SK-N-SH (cell line): ENCODE data around the gene PRMT7. TPM values are rescaled to one million over a fixed set of nuclear protein-coding genes. Genes with fewer than 3 reads are reported as not detected.

ENCODE experiments used
- CTCF ChIA-PET: fragments of 300-600, 350-600 bp; formaldehyde crosslinking; extraction: SDS; loops from one replicate; lab custom pipeline; 2021; lab: Yijun Ruan, JAX
- POLR2A ChIA-PET: fragments of 350-600 bp; sonication (Branson Sonifier 250); formaldehyde crosslinking; extraction: SDS; loops from one replicate; lab custom pipeline; 2020; ENCODE audit warnings: antibody characterized with exemption, inconsistent platforms; lab: Yijun Ruan, JAX
- DNase-seq: peaks from one replicate; pipeline ENCODE4 v3.0.0; 2012
- H2AFZ ChIP-seq: fragments of 200-600 bp; sonication (generic); 2 replicates; pipeline ENCODE4 v1.8.1; 2016; ENCODE audit warnings: antibody characterized with exemption, mild to moderate bottlenecking, low read depth
- H3F3A ChIP-seq: fragments of 200-600 bp; sonication (generic); replicated peaks from 2 replicates; pipeline ENCODE3; 2016; ENCODE audit warnings: antibody characterized with exemption, mild to moderate bottlenecking; ENCODE audit not compliant: insufficient read depth
- H3K27ac ChIP-seq, 2 experiments: fragments of 200-500 bp in 1 of 2; fragments of 200-600 bp in 1 of 2; sonication (Bioruptor generic) in 1 of 2; sonication (generic), shearing (Covaris generic) in 1 of 2; 2 replicates each; pipeline versions ENCODE4 v1.5.1 to v1.6.1; 2014 to 2016; ENCODE audit warnings: low read depth in 2 of 2, inconsistent platforms in 1 of 2, low read length in 1 of 2, mild to moderate bottlenecking in 1 of 2, mixed read lengths in 1 of 2
- H3K27me3 ChIP-seq: fragments of 200-600 bp; sonication (generic), shearing (Covaris generic); 2 replicates; pipeline ENCODE4 v1.6.1; 2016; ENCODE audit warnings: mixed run types; ENCODE audit not compliant: insufficient read depth
- H3K36me3 ChIP-seq, 2 experiments: fragments of 200-500 bp in 1 of 2; fragments of 200-600 bp in 1 of 2; sonication (Bioruptor generic) in 1 of 2; sonication (generic) in 1 of 2; replicated peaks in 1 of 2; 2 replicates each; pipeline versions ENCODE3 to v1.5.1; 2014 to 2016; ENCODE audit warnings: low read length in 1 of 2, mild to moderate bottlenecking in 1 of 2; ENCODE audit not compliant: insufficient read depth in 2 of 2, control insufficient read depth in 1 of 2
- H3K4me1 ChIP-seq, 2 experiments: fragments of 200-500 bp in 1 of 2; fragments of 200-600 bp in 1 of 2; sonication (Bioruptor generic) in 1 of 2; sonication (generic), shearing (Covaris generic) in 1 of 2; 2 replicates each; pipeline versions ENCODE4 v1.5.1 to v1.6.1; 2014 to 2016; ENCODE audit warnings: low read depth in 1 of 2, low read length in 1 of 2, mixed run types in 1 of 2; ENCODE audit not compliant: insufficient read depth in 2 of 2, control insufficient read depth in 1 of 2
- H3K4me2 ChIP-seq: fragments of 200-600 bp; sonication (generic), shearing (Covaris generic); 2 replicates; pipeline ENCODE4 v1.6.1; 2017; ENCODE audit warnings: mixed run types
- H3K4me3 ChIP-seq, 2 experiments: fragments of 200-500 bp in 1 of 2; fragments of 200-600 bp in 1 of 2; sonication (Bioruptor generic) in 1 of 2; sonication (generic), shearing (Covaris generic) in 1 of 2; 2 replicates each; pipeline versions ENCODE4 v1.5.1 to v1.8.1; 2014 to 2016; ENCODE audit warnings: low read depth in 2 of 2, inconsistent platforms in 1 of 2, low read length in 1 of 2, mild to moderate bottlenecking in 1 of 2, mixed read lengths in 1 of 2, moderate library complexity in 1 of 2
- H3K79me2 ChIP-seq: fragments of 200-600 bp; sonication (generic); 2 replicates; pipeline ENCODE4 v1.8.1; 2017; ENCODE audit warnings: mild to moderate bottlenecking; ENCODE audit not compliant: insufficient read depth
- H3K9ac ChIP-seq: fragments of 200-600 bp; sonication (generic); 2 replicates; pipeline ENCODE4 v1.6.1; 2017; ENCODE audit warnings: mixed run types
- H3K9me2 ChIP-seq: fragments of 200-600 bp; sonication (generic); 2 replicates; pipeline ENCODE4 v1.6.1; 2017; ENCODE audit warnings: mixed run types
- H3K9me3 ChIP-seq: fragments of 200-600 bp; sonication (generic); 2 replicates; pipeline ENCODE4 v1.6.1; 2017; ENCODE audit warnings: mixed run types, mild to moderate bottlenecking, moderate library complexity
- H4K20me1 ChIP-seq: fragments of 200-600 bp; sonication (generic); 2 replicates; pipeline ENCODE4 v1.6.1; 2017; ENCODE audit warnings: mild to moderate bottlenecking, mixed run types; ENCODE audit not compliant: insufficient read depth
- CTCF ChIP-seq: fragments of 200-600 bp; sonication (generic); IDR thresholded peaks from 2 replicates; pipeline ENCODE4 v1.6.1; 2017; ENCODE audit warnings: antibody characterized with exemption, mild to moderate bottlenecking, moderate library complexity
- ELF1 ChIP-seq: IDR thresholded peaks from 2 replicates; pipeline ENCODE4 v1.4.0; 2012
- FOSL2 ChIP-seq: IDR thresholded peaks from 2 replicates; pipeline ENCODE4 v1.4.0; 2012; ENCODE audit warnings: low read depth, mild to moderate bottlenecking, moderate library complexity, borderline replicate concordance
- GATA2 ChIP-seq: sonication (generic); formaldehyde crosslinking; IDR thresholded peaks from 2 replicates; pipeline ENCODE4 v1.5.0; 2020; ENCODE audit warnings: mild to moderate bottlenecking, missing genetic modification reagents
- IRF3 ChIP-seq: fragments of 150-350 bp; IDR thresholded peaks from 2 replicates; pipeline ENCODE4 v1.6.1; 2016; ENCODE audit warnings: mild to moderate bottlenecking, low read depth, low read length
- JUND ChIP-seq: IDR thresholded peaks from 2 replicates; pipeline ENCODE4 v1.4.0; 2012
- MAX ChIP-seq: IDR thresholded peaks from 2 replicates; pipeline ENCODE4 v1.4.0; 2012; ENCODE audit warnings: low read depth
- MEF2A ChIP-seq: IDR thresholded peaks from 2 replicates; pipeline ENCODE4 v1.4.0; 2012; ENCODE audit warnings: low read depth, borderline replicate concordance
- NFIC ChIP-seq: IDR thresholded peaks from 2 replicates; pipeline ENCODE4 v1.4.0; 2012; ENCODE audit warnings: borderline replicate concordance
- POLR2AphosphoS5 ChIP-seq: IDR thresholded peaks from 2 replicates; pipeline ENCODE4 v1.6.1; 2012; ENCODE audit warnings: low read depth, low read length
- RAD21 ChIP-seq: IDR thresholded peaks from 2 replicates; pipeline ENCODE4 v1.6.1; 2012; ENCODE audit warnings: mild to moderate bottlenecking, low read length
- RXRA ChIP-seq: IDR thresholded peaks from 2 replicates; pipeline ENCODE4 v1.4.0; 2012; ENCODE audit warnings: low read depth, mild to moderate bottlenecking, borderline replicate concordance
- TAF1 ChIP-seq: IDR thresholded peaks from 2 replicates; pipeline ENCODE4 v1.6.1; 2012; ENCODE audit warnings: low read depth, mild to moderate bottlenecking, low read length, moderate library complexity, borderline replicate concordance
- USF2 ChIP-seq: fragments of 150-350 bp; IDR thresholded peaks from 2 replicates; pipeline ENCODE4 v1.6.1; 2017; ENCODE audit warnings: antibody characterized with exemption, low read length, low read depth, borderline replicate concordance
- YY1 ChIP-seq: IDR thresholded peaks from 2 replicates; pipeline ENCODE4 v1.4.0; 2012; ENCODE audit warnings: low read depth, mild to moderate bottlenecking
- WGBS: methylation state at CpG from one replicate; pipeline ENCODE4 v1.1.6; 2017; ENCODE audit warnings: low lambda C conversion rate; 5-methylcytosine and 5-hydroxymethylcytosine counted together
- polyA plus RNA-seq, 3 experiments: library from polyadenylated mRNA; depleted of rRNA; stranded (reverse); fragments of >200 nt; gene quantifications; 2 replicates each; pipeline ENCODE4 v1.2.3, GENCODE V29; 2012

Gene PRMT7
- polyA plus RNA-seq, 1 of the 3 experiments (the other 2 are of a cell fraction): 46.0 TPM

- no peak for TF ChIP-seq NFIC
- no peak for TF ChIP-seq ELF1
- no peak for TF ChIP-seq MAX
- no peak for TF ChIP-seq MEF2A
- TF ChIP-seq, all 33 proteins: peak for 0
These were observed 54.5 kb downstream of the PRMT7 start (continued) for GRCh38 chr16:68365167-68365817.

GRCh38 chr16:68366062-68366461 is 55.2 kb downstream of the PRMT7 start:
- peaks cover 0 to 63% of the 10 kb centered on the region in 2 experiments; a peak in 2 of 4 replicates for H3K4me1 ChIP-seq

GRCh38 chr16:68367030-68367429 is 56.2 kb downstream of the PRMT7 start:
- H3K9ac ChIP-seq: no peak overlapping the region
- CTCF ChIA-PET: interaction anchor here (0.6 to 5.3 kb wide), 15 partner anchors 9 to 160 kb away, joined by 3 to 30 read pairs (median 4); no protein-coding TSS in a partner anchor
- no peak overlapping the region for H3K4me3 ChIP-seq
- no peaks in the 10 kb centered on the region for H3K79me2 ChIP-seq
- no peaks in the 10 kb centered on the region for H3K9me2 ChIP-seq
- H3K4me2 ChIP-seq: no peak overlapping the region
- H2AFZ ChIP-seq: no peak overlapping the region
- H3F3A ChIP-seq: no peaks in the 10 kb centered on the region
- no peaks in the 10 kb centered on the region for H3K9me3 ChIP-seq
- H3K36me3 ChIP-seq: no peaks in the 10 kb centered on the region
- POLR2A ChIA-PET: no interaction called here
- H3K27ac ChIP-seq: no peak overlapping the region
- TF ChIP-seq USF2: no peak
- no peak for TF ChIP-seq TAF1
- no peak for TF ChIP-seq POLR2AphosphoS5
- TF ChIP-seq RAD21: peak; percentile 51
- peak; percentile 54 for TF ChIP-seq CTCF
- no peak for TF ChIP-seq JUND
- TF ChIP-seq RXRA: no peak
- TF ChIP-seq FOSL2: no peak
- TF ChIP-seq YY1: no peak
- DNase-seq: peak; percentile 74
- H3K4me1 ChIP-seq: peaks cover 0 to 54% of the 10 kb centered on the region in 2 experiments; a peak in 2 of 4 replicates
- H3K27me3 ChIP-seq: no peaks in the 10 kb centered on the region
- 36% methylated on average over 7 of the region's 13 CpGs for whole genome bisulfite sequencing
- no peaks in the 10 kb centered on the region for H4K20me1 ChIP-seq

More at GRCh38 chr16:68366062-68366461, 55.2 kb downstream of the PRMT7 start:
- CTCF ChIA-PET: interaction anchor here (0.7 to 5.3 kb wide), 14 partner anchors 10 to 161 kb away, joined by 3 to 30 read pairs (median 4); partner anchors contain the start of gene SLC7A6
- Histone ChIP-seq H2AFZ (no peak overlapping the region), H4K20me1 (no peaks in the 10 kb centered on the region), H3K4me3 (no peak overlapping the region), H3K9ac (no peak overlapping the region), H3K36me3 (no peaks in the 10 kb centered on the region), H3K9me2 (no peaks in the 10 kb centered on the region)
- DNase-seq: no peak
- TF ChIP-seq IRF3 (no peak), GATA2 (CRISPR knock-in tag) (peak; percentile 59; the same call in 1 of the 2 replicates)
- TF ChIP-seq, all 33 proteins: peak for 1
- WGBS: 53% methylated on average over 4 of the region's 8 CpGs
- no peak overlapping the region for H3K27ac ChIP-seq
- H3K4me2 ChIP-seq: no peak overlapping the region
- no peaks in the 10 kb centered on the region for H3K79me2 ChIP-seq
- POLR2A ChIA-PET: no interaction called here
- H3K9me3 ChIP-seq: no peaks in the 10 kb centered on the region
- no peaks in the 10 kb centered on the region for H3K27me3 ChIP-seq
- H3F3A ChIP-seq: no peaks in the 10 kb centered on the region
